H9 (cell line): ENCODE measurements around the gene TBC1D9. TPM values are rescaled to one million over a fixed set of nuclear protein-coding genes. Genes with fewer than 3 reads are reported as not detected.

Experiments used
- DNase-seq: peaks from one replicate; pipeline ENCODE4 v3.0.0-alpha.2; 2017
- H2AFZ ChIP-seq: one replicate; pipeline ENCODE4 v1.6.1; 2013; ENCODE audit warnings: mild to moderate bottlenecking, low read length, control low read depth, moderate library complexity
- H2AK5ac ChIP-seq: 2 replicates; pipeline ENCODE4 v1.6.1; 2013; ENCODE audit warnings: low read length, control low read depth, mixed read lengths; ENCODE audit not compliant: insufficient read length
- H2BK120ac ChIP-seq: one replicate; pipeline ENCODE4 v1.6.1; 2013; ENCODE audit warnings: low read depth, mild to moderate bottlenecking, low read length, control low read depth, inconsistent platforms; ENCODE audit not compliant: poor library complexity, severe bottlenecking
- H2BK12ac ChIP-seq: 2 replicates; pipeline ENCODE4 v1.6.1; 2013; ENCODE audit warnings: low read length, control low read depth, mixed read lengths, low read depth; ENCODE audit not compliant: insufficient read length
- H2BK15ac ChIP-seq: 2 replicates; pipeline ENCODE4 v1.6.1; 2013; ENCODE audit warnings: low read depth, low read length, control low read depth
- H2BK20ac ChIP-seq: one replicate; pipeline ENCODE4 v1.6.1; 2013; ENCODE audit warnings: low read depth, mild to moderate bottlenecking, low read length, control low read depth, inconsistent platforms; ENCODE audit not compliant: poor library complexity, severe bottlenecking
- H2BK5ac ChIP-seq: 2 replicates; pipeline ENCODE4 v1.6.1; 2013; ENCODE audit warnings: low read length, control low read depth, mixed read lengths; ENCODE audit not compliant: insufficient read length
- H3K14ac ChIP-seq: 2 replicates; pipeline ENCODE4 v1.6.1; 2013; ENCODE audit warnings: low read length, control low read depth; ENCODE audit not compliant: insufficient read depth
- H3K18ac ChIP-seq: 2 replicates; pipeline ENCODE4 v1.6.1; 2013; ENCODE audit warnings: low read depth, mild to moderate bottlenecking, mixed read lengths, low read length, control low read depth; ENCODE audit not compliant: insufficient read length
- H3K23ac ChIP-seq: 2 replicates; pipeline ENCODE4 v1.6.1; 2013; ENCODE audit warnings: low read length, control low read depth, mixed read lengths, low read depth; ENCODE audit not compliant: insufficient read length
- H3K23me2 ChIP-seq: 2 replicates; pipeline ENCODE4 v1.6.1; 2013; ENCODE audit warnings: low read depth, mild to moderate bottlenecking, mixed read lengths, low read length, control low read depth; ENCODE audit not compliant: insufficient read length, poor library complexity, severe bottlenecking
- H3K27ac ChIP-seq: 2 replicates; pipeline ENCODE4 v1.5.1; 2013; ENCODE audit warnings: low read length, control low read depth, mixed read lengths, low read depth; ENCODE audit not compliant: insufficient read length
- H3K27me3 ChIP-seq: 2 replicates; pipeline ENCODE4 v1.6.1; 2013; ENCODE audit warnings: low read length, control low read depth, inconsistent platforms; ENCODE audit not compliant: insufficient read depth
- H3K4ac ChIP-seq: 2 replicates; pipeline ENCODE4 v1.6.1; 2013; ENCODE audit warnings: low read depth, mild to moderate bottlenecking, control low read depth, inconsistent platforms, low read length, moderate library complexity
- H3K4me1 ChIP-seq: 2 replicates; pipeline ENCODE4 v1.6.1; 2013; ENCODE audit warnings: low read length, control low read depth, inconsistent platforms; ENCODE audit not compliant: insufficient read depth
- H3K4me2 ChIP-seq: 2 replicates; pipeline ENCODE4 v1.6.1; 2013; ENCODE audit warnings: low read length, control low read depth, mixed read lengths; ENCODE audit not compliant: insufficient read length, insufficient read depth
- H3K56ac ChIP-seq: 2 replicates; pipeline ENCODE4 v1.6.1; 2013; ENCODE audit warnings: low read depth, mild to moderate bottlenecking, mixed read lengths, low read length, control low read depth; ENCODE audit not compliant: insufficient read length
- H3K79me1 ChIP-seq: 2 replicates; pipeline ENCODE4 v1.6.1; 2013; ENCODE audit warnings: low read depth, mild to moderate bottlenecking, moderate library complexity, low read length, control low read depth, inconsistent platforms; ENCODE audit not compliant: insufficient read depth, poor library complexity, severe bottlenecking
- H3K79me2 ChIP-seq: 2 replicates; pipeline ENCODE4 v1.6.1; 2013; ENCODE audit warnings: low read length, control low read depth, inconsistent platforms; ENCODE audit not compliant: insufficient read depth
- H3K9ac ChIP-seq: 2 replicates; pipeline ENCODE4 v1.6.1; 2013; ENCODE audit warnings: low read length, control low read depth, mixed read lengths; ENCODE audit not compliant: insufficient read length; ENCODE audit errors: extremely low read depth
- H3K9me3 ChIP-seq: one replicate; pipeline ENCODE4 v1.6.1; 2013; ENCODE audit warnings: low read depth, low read length, inconsistent platforms; ENCODE audit not compliant: control insufficient read depth
- H3T11ph ChIP-seq: one replicate; pipeline ENCODE4 v1.6.1; 2013; ENCODE audit warnings: mild to moderate bottlenecking, low read length, control low read depth, inconsistent platforms
- H4K20me1 ChIP-seq: one replicate; pipeline ENCODE4 v1.6.1; 2013; ENCODE audit not compliant: control insufficient read depth, insufficient read length, insufficient read depth
- H4K5ac ChIP-seq: 2 replicates; pipeline ENCODE4 v1.6.1; 2013; ENCODE audit warnings: low read depth, mild to moderate bottlenecking, mixed read lengths, low read length, control low read depth; ENCODE audit not compliant: insufficient read length
- H4K8ac ChIP-seq: replicated peaks from 2 replicates; pipeline ENCODE4 v1.6.1; 2013; ENCODE audit warnings: low read length, control low read depth, mixed read lengths, low read depth; ENCODE audit not compliant: insufficient read length
- H4K91ac ChIP-seq: 2 replicates; pipeline ENCODE4 v1.6.1; 2013; ENCODE audit warnings: low read depth, mild to moderate bottlenecking, moderate library complexity, mixed read lengths, low read length, control low read depth; ENCODE audit not compliant: insufficient read length
- H3K27ac Mint-ChIP-seq, 3 experiments: 2 replicates in 2 of 3; 3 replicates in 1 of 3; pipeline ENCODE4 v1.8.0; 2020 to 2021; ENCODE audit warnings: mixed read lengths in 3 of 3, mild to moderate bottlenecking in 1 of 3, moderate library complexity in 1 of 3
- H3K27me3 Mint-ChIP-seq: 2 replicates; pipeline ENCODE4 v1.8.0; 2021; ENCODE audit warnings: low read depth, mild to moderate bottlenecking, moderate library complexity, mixed read lengths
- H3K36me3 Mint-ChIP-seq, 3 experiments: 2 replicates in 2 of 3; 3 replicates in 1 of 3; pipeline ENCODE4 v1.8.0; 2020 to 2021; ENCODE audit warnings: low read depth in 3 of 3, mixed read lengths in 3 of 3; ENCODE audit not compliant: insufficient read depth in 1 of 3
- H3K4me1 Mint-ChIP-seq, 2 experiments: 2 replicates each; pipeline ENCODE4 v1.8.0; 2020; ENCODE audit warnings: mixed read lengths in 2 of 2
- H3K4me3 Mint-ChIP-seq, 2 experiments: 2 replicates in 1 of 2; 3 replicates in 1 of 2; pipeline ENCODE4 v1.8.0; 2020 to 2021; ENCODE audit warnings: mild to moderate bottlenecking in 2 of 2, mixed read lengths in 2 of 2, moderate library complexity in 1 of 2
- H3K9me3 Mint-ChIP-seq, 2 experiments: 2 replicates in 1 of 2; 3 replicates in 1 of 2; pipeline ENCODE4 v1.8.0; 2020; ENCODE audit warnings: mild to moderate bottlenecking in 2 of 2, mixed read lengths in 2 of 2, moderate library complexity in 1 of 2
- WGBS: extraction: QIAGEN DNeasy Blood & Tissue Kit; methylation state at CpG from one replicate; pipeline ENCODE4 v1.1.7; 2013; ENCODE audit warnings: missing lambda C conversion rate, low lambda C conversion rate, mixed read lengths; ENCODE audit not compliant: insufficient read length; ENCODE audit errors: extremely low coverage; 5-methylcytosine and 5-hydroxymethylcytosine counted together
- total RNA-seq: library from RNA; stranded (reverse); gene quantifications from 2 replicates; pipeline ENCODE4 v1.2.1, GENCODE V29; 2021
- TF ChIP-seq, protein P1 (sequence below): fragments of 200-600 bp; sonication (generic); conservative IDR thresholded peaks from 3 replicates; pipeline ENCODE4 v1.8.0; 2021; ENCODE audit warnings: antibody characterized with exemption, mild to moderate bottlenecking

TBC1D9 gene
- total RNA-seq, 1 experiment from 2014 or later: 0.63 TPM

DNA sequence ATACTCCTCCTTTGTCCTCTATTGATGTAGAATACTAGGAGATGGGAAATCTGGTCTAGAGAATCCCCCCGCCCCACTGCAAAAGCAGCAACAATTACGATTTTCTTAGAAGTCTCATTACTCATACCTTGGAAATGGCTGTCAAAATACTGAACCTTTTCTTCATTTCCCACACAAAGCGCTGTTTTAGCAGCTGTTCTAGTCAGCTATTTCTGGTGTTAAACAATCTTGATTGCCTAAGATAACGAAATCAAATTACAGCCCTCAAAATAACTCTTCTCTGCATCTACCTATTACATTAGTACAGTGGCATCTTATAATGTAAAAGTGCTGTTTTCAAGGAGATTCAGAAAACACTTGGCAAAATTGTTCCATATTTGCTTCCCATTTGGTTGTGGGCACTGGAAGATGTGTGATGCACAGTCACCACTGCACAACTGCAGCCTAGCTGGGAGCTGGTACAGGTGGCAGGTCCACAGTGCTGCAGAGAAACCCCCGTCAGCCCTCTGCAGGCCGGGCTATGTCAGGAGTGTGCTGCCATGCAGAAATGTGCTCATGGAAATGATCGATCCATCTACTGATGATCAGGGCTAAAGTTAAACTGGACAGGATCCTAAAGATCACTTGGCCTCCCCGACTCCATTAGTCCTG, 50.4 kb downstream of the TBC1D9 start:
- Histone ChIP-seq H2BK15ac (no peak overlapping the region), H2BK12ac (no peak overlapping the region), H3K18ac (no peak overlapping the region), H2BK20ac (no peak overlapping the region), H3K27ac (no peak overlapping the region), H3K23me2 (no peaks in the 10 kb centered on the region), H3K23ac (no peak overlapping the region), H4K91ac (no peak overlapping the region), H2AFZ (no peak overlapping the region), H3K79me1 (no peaks in the 10 kb centered on the region), H3K4ac (no peak overlapping the region), H3T11ph (no peak overlapping the region), H3K4me2 (no peak overlapping the region), H4K8ac (no peak overlapping the region), H3K79me2 (no peaks in the 10 kb centered on the region), H4K20me1 (no peaks in the 10 kb centered on the region), H3K9me3 (no peaks in the 10 kb centered on the region), H2BK120ac (no peak overlapping the region), H3K56ac (no peak overlapping the region), H4K5ac (no peak overlapping the region), H2BK5ac (no peak overlapping the region), H3K4me1 (no peaks in the 10 kb centered on the region), H3K9ac (no peak overlapping the region), H3K27me3 (no peaks in the 10 kb centered on the region), H2AK5ac (no peak overlapping the region), H3K14ac (no peak overlapping the region)
- no peak overlapping the region; a peak in 1 of 7 replicates for H3K27ac Mint-ChIP-seq
- peaks cover 0 to 7% (median 5%) of the 10 kb centered on the region in 3 experiments; a peak in 4 of 7 replicates for H3K36me3 Mint-ChIP-seq
- peaks cover 9 to 14% of the 10 kb centered on the region in 2 experiments for H3K4me1 Mint-ChIP-seq
- peaks cover 7 to 14% of the 10 kb centered on the region in 2 experiments; a peak in 4 of 5 replicates for H3K9me3 Mint-ChIP-seq
- H3K4me3 Mint-ChIP-seq: no peak overlapping the region
- no CpG with 5 or more reads among the region's 8 CpGs for WGBS
- H3K27me3 Mint-ChIP-seq: no peaks in the 10 kb centered on the region; the same call in 1 of the 2 replicates
- TF ChIP-seq, protein P1, sequence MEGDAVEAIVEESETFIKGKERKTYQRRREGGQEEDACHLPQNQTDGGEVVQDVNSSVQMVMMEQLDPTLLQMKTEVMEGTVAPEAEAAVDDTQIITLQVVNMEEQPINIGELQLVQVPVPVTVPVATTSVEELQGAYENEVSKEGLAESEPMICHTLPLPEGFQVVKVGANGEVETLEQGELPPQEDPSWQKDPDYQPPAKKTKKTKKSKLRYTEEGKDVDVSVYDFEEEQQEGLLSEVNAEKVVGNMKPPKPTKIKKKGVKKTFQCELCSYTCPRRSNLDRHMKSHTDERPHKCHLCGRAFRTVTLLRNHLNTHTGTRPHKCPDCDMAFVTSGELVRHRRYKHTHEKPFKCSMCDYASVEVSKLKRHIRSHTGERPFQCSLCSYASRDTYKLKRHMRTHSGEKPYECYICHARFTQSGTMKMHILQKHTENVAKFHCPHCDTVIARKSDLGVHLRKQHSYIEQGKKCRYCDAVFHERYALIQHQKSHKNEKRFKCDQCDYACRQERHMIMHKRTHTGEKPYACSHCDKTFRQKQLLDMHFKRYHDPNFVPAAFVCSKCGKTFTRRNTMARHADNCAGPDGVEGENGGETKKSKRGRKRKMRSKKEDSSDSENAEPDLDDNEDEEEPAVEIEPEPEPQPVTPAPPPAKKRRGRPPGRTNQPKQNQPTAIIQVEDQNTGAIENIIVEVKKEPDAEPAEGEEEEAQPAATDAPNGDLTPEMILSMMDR: no peak
- no peak for DNase-seq
